ENCODE measurements around the gene C8G.

C8G gene

DNA sequence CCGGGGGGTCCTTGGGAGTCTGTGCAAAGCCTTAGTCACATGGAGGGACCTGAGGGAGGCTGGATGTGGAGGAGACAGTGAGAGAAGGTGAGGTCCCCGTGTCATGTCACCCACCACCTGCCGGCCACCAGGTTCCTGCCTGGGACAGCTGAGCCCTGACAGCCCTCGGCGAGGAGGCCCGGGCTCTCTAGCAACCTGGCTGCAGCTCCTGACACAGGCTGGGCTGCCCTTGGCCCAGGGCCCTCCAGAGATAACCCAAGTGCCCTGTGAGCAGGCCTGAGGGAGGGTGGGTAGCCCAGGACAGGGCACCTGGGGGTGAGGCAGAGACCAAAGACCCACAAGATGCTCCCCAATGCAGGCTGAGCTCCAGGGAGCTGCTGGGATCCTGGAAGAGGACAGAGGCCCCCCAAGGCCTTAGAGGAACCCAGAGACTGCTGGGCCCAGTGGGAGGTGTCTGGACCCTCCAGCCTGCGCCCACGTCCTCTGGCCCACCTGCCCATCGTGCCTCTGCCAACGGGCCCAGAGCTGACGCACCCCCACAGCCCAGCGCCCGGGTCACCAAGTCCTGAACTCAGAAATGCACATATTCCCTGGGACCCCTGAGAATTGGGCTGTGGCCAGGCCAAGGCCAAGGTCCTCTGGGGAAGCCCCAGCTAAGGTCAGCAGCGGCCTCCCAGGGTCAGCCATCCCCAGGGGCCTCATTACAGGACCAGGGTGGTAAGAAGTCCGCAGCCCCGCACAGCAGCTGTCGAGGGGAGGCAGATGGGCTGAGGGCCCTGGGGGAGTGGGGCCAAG lies 23.5 kb downstream of the C8G start:
- DNase-seq (ENCODE audit: low spot score) = no peak

DNA sequence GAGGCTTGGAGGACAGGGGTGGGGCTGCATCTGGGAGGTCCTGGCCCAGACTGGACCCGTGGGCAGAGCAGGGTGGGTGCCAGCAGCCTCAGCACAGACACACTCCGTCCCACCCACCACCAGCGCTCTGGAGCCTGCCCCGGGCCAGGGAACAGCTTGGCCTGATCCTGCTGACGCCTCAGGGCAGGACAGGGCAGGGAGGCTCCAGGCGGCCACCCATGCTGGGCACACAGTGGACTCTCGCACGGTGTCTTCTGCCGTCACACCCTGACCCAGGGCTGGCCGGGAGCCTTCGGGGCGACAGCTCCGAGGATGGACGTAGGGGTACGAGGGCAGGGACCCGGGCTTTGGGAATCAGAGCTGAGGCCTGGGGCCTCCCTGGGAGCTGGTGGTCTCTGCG lies 24.1 kb downstream of the C8G start:
- DNase-seq (ENCODE audit: low spot score) = no peak

DNA sequence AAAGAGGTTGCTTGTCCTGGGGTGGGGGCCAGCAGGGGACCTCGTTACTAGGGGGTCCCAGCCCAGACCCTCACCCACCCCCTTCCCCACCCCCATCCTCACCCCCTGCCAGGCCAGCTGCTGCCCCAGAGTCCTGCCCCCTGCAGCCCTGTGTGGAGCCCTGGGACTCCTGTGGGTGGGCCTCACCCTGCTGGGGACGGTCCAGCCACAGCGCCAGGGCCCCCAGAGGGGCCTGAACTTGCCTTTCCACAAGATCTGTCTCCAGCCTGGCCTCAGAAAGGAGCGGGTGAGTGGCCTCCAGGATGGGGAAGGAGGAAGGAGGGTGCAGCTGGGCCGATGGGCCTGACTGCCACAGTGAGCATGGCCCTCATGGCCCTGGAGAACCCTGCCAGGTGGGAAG lies 24.7 kb downstream of the C8G start:
- no peak for DNase-seq (ENCODE audit: low spot score)

DNA sequence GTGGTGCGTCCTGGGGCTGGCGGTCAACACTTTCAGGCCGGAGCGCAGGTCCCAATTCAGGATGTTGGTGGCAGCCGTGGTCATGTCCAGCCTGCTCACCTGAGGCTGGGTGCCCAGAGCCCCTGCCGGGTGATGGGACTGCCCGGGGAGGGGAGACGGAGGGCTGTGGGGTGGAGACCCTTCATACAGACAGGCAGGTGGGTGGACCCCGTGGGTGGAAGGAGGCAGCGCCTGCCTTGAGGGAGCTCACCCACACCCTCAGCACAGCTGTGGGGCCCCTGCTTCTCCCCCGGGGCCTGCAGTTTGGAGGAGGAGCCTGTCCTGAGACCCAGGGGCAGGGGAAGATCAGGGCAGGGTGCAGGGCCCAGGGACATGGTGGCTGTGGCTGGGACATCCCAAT lies 25.3 kb downstream of the C8G start:
- no peak for DNase-seq (ENCODE audit: low spot score)

DNA sequence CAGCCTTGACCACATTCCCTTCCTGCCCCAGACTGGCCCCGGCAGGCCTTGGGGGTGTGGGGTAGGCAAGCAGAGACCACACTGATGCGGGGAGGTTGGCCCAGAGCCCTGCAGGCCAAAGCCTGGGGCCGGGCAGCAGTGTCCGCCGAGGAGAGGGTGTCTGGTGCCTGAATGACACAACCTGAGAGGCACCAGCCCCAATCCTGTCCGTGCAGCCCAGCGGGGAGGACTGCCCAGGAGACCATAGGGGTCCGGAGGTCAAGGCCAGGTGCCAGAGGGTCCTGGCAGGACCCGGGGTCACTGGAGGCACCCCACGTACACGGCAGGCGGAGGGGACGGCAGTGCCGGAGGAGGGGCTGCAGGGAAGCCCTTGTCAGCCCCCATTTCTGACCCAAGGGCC lies 26.7 kb downstream of the C8G start:
- no peak for DNase-seq (ENCODE audit: low spot score)

DNA sequence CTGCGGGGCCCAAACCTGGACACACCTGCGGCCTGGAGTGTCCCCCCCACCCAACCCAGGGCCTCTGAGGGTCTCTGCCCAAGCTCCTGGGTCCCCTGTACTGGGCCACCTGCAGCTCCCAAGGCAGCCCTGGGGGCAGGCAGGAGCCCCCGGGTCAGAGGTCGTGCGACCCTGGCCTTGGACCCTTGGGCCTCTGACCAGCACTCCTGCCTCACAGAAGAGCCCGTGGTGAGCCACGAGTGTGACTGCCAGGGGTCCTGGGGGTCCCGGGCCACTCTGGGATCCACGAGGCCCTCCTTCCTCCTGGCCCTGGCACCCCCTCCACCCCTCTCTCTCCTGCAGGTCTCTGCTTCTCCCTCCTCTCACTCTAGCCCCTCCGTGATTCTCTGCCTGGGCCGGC lies 27.3 kb downstream of the C8G start:
- DNase-seq (ENCODE audit: low spot score) = no peak

DNA sequence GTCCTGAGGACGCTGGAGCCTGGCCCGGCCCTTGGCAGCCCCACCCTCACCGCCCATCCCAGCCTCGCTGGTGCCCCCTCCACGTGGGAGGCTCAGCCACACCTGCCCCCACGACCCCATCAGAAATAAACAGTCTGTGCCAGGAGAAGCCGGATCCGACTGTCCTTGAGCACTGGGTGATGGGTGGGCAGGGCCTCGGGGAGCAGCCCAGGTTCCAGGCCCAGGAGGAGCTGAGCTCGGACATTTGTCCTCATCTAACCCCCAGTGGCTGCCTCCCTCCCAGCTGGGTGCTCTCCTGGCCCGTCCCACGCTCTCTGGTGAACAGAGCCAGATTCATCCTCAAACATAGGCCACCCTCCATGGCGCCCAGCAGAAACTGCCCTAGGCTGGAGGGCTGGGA lies 27.7 kb downstream of the C8G start:
- DNase-seq (ENCODE audit: low spot score) = no peak

DNA sequence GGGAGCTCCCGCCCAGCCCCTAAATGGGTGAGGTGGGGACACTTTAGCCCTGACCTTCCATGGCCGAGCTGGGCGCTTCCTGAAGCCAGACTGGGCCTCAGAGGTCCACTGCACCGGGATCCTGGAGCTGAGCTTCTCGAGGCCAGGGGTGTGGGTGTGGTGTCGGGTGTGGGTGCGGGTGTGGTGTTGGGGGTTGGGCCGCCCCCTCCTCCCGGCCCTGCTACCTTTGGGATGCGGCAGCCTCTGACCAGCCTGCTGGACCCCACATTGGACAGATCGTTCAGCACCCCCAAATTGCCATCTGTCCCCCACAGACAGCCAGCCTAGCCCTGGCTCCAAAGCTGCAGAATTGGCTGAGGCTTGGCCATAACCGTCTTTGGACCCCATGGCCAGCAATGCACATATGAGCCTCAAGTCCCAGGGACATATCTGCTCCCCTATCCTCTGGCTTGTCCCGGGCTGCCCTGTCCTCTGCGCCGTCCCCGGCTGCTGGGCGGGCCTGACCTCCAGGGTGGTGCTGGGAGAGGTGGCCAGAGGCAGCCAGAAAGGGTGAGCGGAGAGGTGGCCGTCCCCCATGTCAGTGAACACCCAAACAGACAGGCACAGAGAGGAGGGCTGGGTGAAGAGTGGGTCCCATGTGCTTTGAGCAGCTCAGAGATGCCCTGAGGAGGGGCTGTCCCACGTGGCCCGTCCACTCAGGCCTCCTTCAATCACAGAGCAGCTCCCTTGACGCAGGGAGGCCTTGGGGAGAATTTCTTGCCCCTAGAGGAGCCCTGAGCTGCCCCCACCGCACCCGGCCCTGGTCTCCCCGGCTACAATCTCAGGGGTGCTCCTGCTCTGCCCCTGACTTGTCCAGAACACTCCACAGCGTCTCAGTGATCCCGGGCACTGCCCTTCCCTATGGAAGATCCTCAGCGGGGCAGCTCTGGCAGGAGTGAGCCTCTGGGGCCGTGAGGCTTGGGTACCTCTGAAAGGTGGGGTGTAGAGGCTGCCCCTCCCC lies 28.9 kb downstream of the C8G start:
- no peak for DNase-seq (ENCODE audit: low spot score)

DNA sequence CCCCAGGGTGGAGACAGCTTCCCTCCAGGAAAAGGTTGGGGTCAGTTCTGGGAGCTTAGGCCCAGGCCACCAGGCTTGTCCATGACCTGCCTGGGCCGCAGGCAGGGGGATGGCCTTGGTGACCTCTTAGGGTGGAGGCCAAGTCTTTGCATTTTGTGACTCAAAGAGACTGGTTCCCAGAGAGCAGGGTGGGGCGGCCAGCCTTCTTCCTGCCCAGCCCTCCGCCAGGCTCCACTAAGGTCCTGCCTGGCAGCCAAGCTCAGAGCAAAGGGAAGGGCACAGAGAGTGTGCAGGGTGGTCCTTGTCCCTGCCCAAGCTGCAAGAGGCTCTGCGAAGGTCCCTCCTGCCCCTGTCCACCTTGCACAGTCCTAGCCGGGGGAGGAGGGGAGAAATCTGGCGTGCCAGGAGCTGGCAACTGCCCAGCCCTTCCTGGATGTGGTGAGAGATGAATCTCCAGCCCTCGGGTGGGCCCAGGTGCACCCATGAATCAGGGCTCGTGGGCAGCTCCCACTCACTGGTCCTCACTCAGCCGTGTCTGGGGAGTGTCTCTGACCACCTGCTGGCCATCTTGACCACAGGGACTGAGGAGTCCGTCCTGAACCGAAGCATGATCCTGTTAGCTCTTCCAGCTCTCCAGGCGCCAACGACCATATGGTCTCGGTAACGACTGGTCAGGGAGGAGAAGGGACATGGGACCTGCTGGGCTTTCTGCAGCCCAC lies 29.9 kb downstream of the C8G start:
- DNase-seq (ENCODE audit: low spot score) = no peak

DNA sequence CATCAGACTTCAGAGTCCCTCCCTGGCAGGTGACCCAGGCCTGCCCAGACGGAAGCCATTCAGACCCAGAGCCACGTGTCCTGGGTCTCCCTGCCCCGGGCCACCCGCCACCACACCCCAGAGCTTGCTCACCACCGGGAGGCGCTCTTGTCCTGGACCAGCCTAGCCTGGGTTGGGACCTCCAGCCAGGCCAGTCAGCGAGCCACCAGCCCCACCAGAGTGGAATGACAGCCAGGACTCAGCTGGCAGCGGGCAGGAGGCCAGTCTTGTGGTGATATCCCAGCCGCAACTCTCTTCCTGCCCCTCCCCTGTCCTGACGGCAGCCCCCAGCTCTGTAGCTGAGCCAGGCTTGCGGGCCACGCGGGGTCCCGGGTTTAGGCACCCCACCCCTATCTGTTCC lies 30.6 kb downstream of the C8G start:
- peak; percentile 50 for DNase-seq (ENCODE audit: low spot score)

DNA sequence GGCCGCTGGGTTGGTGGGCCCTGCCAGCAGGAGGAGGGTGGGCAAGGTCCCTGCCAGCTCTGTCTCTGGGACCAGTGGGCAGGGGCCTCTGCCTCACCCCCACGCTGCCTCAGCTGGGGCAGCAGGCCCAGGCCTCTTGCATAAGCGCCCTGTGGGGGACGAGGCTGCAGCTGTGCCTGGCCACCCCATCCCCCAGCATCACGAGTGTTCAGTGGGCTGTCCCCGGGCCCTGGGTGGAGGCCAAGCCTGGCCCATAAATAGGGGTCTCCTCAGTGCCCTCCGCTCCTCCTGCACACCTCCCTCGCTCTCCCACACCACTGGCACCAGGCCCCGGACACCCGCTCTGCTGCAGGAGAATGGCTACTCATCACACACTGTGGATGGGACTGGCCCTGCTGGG lies 32.2 kb downstream of the C8G start, which contains the start of gene PTGDS:
TSS of gene PTGDS (plus strand) at position 282 of the 400 bp plus-strand sequence. CDS start at position 357, 75 bp downstream.
- DNase-seq (ENCODE audit: low spot score) = peak; percentile 52

DNA sequence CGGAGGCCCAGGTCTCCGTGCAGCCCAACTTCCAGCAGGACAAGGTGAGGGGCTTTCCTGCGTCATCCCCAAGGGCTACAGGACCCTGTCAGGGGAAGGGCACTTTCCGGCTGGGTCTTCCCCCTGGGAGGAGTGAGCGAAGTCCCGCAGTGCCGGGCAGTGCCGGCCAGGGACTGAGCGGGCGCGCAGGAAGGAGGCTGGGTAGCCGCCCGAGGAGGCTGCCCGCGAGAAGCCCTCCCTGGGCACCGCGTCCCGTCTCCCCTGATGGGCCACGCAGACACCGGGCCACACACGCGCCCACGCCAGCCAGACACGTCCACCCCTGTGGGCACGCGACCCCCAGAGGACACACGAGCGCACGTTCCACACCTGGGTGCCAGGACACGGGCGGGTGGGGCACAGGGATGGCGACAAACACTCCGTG lies 32.6 kb downstream of the C8G start:
- DNase-seq (ENCODE audit: low spot score) = no peak

DNA sequence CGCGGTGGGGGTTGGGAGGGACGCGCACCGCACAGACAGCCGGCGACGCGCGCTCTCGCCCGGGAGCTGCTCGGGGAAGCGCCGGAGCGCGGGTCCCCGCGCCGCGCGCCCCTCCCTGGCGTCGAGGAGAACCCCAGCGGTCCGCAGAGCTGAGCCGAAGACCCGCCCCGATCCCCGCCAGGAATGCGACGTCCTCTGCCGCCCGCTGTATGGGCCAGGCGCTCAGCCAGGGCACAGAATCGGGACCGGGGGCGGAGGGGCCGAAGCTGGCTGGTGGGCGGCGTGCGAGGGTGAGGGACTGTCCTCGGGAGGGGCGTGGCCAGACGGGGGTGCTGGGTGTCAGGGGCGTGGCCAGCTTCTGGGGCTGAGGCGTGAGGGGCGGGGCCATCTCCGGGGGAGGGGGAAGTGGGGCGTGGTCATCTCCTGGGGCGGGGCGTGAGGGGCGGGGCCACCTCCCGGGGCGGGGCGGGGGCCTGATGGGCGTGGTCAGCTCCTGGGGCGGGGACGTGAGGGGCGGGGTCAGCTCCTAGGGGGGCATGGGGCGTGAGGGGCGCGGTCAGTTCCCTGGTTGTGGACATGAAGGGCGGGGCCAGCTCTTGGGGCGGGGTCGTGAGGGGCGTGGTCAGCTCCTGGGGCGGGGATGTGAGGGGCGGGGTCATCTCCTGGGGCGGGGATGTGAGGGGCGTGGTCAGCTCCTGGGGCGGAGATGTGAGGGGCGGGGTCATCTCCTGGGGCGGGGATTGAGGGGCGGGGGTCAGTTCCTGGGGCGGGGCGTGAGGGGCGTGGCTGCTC lies 33.2 kb downstream of the C8G start:
- DNase-seq (ENCODE audit: low spot score) = peak; percentile 98

DNA sequence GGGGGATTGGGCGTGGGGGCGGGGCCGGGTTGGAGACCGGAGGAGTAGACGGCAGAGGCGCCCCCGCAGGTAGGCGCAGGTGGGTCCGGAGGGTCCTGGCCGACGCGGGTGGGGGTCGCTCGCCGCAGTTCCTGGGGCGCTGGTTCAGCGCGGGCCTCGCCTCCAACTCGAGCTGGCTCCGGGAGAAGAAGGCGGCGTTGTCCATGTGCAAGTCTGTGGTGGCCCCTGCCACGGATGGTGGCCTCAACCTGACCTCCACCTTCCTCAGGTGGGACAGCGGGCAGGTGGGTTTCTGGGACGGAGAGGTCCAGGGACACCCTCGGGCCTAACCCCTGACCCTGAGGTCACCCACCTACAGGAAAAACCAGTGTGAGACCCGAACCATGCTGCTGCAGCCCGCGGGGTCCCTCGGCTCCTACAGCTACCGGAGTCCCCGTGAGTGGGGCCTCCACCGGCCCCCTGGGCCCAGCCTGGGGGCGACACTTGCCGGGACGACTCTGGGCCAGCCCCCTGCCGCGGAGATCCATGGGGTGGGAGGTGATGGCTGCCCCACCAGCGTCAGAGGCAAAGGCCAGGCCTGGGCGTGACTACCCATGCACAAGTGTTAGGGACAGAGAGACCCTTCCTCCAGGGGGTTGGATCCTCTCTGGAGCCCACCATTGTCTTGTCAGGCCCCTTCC lies 34.0 kb downstream of the C8G start:
- no peak for DNase-seq (ENCODE audit: low spot score)

DNA sequence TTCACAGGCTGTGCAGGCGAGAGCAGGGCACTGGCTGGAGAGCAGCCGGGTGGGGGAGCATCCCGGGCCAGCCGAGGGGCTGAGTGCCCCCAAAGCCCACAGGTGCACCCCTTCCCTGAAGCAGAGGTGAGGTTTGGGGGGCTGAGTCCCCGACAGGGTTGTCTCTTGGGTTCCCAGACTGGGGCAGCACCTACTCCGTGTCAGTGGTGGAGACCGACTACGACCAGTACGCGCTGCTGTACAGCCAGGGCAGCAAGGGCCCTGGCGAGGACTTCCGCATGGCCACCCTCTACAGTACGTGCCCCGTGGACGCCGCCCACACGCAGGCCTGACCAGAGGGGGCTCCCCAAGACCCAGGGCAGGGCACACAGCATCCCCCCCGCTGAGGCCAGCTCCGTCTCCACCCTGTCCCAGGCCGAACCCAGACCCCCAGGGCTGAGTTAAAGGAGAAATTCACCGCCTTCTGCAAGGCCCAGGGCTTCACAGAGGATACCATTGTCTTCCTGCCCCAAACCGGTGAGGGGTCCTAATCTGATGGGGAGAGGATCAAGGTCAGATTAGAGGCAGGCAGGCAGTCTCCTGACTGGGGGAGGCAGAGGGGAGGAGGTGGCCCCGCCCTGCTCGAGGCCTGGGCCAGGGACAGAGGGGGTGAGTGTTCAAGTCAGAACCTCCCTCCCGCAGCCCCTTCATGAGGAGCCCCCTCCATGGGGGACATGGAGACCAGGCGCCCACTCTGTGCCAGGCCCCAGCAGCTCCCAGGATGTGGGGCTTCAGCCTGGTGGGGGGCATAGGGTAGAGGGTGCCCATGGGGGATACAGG lies 34.9 kb downstream of the C8G start:
- DNase-seq (ENCODE audit: low spot score) = no peak

DNA sequence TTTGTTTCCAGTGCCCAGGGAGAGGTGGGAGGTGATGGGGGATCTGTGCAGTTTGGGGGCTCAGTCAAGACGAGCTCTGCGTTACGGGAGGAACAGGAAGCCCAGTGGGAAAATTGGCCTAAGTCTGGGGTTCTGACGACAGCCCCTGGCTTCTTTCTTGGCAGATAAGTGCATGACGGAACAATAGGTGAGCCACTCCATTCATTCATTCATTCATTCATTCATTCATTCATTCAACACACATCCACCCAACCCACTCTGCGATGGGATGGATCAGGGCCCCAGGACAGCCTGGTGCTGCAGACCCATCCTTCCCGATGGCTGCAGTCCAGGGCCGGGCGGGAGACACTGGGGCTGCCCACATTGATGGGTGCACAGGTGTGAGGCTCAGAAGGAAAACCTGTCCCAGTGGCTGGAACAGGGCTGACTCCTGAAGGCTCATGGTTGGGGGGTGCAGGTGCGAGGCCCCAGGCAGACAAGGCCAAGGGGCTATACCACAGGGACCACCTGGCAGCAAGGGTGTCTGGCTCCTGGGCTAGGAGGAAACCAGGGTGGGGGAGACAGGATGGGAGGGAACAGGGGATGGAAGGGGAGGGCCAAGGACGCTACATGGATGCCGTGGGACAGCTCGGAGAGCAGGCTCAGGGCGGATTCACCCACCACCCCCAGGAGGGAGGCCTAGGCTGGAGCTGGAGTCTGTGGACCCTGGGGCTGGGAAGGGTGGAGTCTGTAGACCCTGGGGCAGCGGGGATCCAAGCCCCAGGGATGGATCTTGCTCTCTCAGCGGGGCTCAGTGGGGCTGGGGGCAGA lies 35.8 kb downstream of the C8G start:
- no peak for DNase-seq (ENCODE audit: low spot score)

DNA sequence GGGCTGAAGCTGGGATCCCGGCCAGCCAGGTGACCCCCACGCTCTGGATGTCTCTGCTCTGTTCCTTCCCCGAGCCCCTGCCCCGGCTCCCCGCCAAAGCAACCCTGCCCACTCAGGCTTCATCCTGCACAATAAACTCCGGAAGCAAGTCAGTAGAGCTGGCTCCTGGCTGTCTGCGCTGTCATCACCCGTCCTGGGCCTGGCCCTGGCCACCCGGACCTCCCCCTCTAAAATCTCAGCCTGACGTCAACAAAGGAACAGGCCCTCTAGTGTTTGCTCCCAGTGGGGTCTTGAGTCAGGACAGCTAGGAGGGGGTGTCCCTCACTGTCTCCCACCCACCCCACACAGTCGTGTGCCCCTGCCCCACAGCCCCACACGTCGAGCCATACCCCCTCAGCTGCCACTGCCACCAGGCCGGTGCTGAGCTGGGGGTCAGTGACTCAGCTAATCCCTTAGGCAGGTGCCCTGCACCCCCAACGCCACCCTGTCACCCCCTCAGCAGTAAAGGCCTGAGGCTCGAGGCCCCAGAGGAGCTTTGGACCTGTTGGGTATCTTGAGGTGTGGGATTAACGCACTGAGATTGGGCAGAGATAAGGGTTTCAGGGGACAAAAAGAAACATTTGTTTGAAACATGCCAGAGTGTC lies 36.7 kb downstream of the C8G start:
- DNase-seq (ENCODE audit: low spot score) = no peak

DNA sequence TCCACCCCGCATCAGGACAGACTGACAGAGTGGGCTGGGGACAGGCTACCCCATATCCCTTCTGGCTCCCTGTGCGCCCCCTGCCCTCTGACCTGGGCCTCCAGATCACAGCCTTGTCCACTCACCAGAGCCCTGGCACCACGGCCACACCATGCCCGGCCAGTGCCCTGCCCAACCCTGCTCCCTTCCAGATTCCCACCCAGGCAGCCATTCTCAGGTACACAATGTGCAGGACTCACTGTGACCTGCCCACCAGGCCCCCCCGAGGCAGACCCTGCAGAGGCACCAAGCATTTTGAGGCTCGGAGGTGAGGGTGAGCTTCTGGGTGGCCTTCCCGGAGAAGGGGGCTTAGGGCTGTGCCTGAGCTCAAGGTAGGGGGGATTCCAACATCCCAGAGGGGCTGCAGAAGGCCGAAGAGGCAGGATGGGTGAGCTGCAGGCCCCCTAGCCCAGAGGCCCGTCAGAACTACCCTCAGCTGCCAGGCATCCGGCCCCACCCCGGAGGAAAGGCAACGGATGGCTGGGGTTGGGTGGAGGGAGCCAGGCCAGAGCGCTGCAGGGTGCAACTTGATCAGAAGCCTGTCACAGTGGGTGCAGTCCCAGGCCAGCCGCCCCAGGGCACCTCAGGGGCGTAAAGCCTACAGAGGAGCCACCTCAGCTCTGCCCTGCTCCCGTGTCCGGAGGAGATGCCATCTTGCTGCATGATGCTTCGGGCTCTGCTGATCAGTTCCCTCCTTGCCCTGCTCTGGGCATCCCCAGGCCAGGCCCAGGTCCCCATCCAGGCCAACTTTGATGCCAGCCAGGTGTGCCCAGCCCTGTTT lies 37.4 kb downstream of the C8G start, which contains the start of gene LCNL1:
TSS of gene LCNL1 (plus strand) at position 762 of the 820 bp plus-strand sequence. CDS start 594 bp downstream, outside the sequence.
- no peak for DNase-seq (ENCODE audit: low spot score)
